Naive thymus-derived CD4-positive, alpha-beta T cell (primary cell): ENCODE results near the gene MIER1. TPM values are rescaled to one million over a fixed set of nuclear protein-coding genes. Genes with fewer than 3 reads are reported as not detected.
"Not testable (repeated sequence)": the region's sequence is repeated elsewhere in the genome, so short reads cannot be mapped to it uniquely, and the experiment has no call there.

Experiments
- ATAC-seq: fragments of 150-1000 bp; cut with Tn5 transposase; 2 replicates; pipeline ENCODE4 v1.10.0; 2021; ENCODE audit warnings: mild to moderate bottlenecking, moderate library complexity
- CTCF ChIA-PET: fragments of 350-600 bp; sonication (Branson Sonifier 250); formaldehyde crosslinking; loops from one replicate; lab custom pipeline; 2021; ENCODE audit warnings: antibody characterized with exemption; lab: Charles Lee
- POLR2A ChIA-PET: fragments of 350-600 bp; sonication (Branson Sonifier 250); formaldehyde crosslinking; loops from one replicate; lab custom pipeline; 2021; ENCODE audit warnings: antibody characterized with exemption, inconsistent platforms; lab: Charles Lee
- DNase-seq, 9 donors: peaks; one replicate each; pipeline versions ENCODE4 v3.0.0 to v3.0.0-alpha.2; 2020 to 2022; ENCODE audit warnings: mixed read lengths in 1 of 9
- H3K27ac ChIP-seq: one replicate; pipeline ENCODE4 v1.7.0; 2013; ENCODE audit warnings: mild to moderate bottlenecking, low read depth, low read length, moderate library complexity
- H3K27me3 ChIP-seq, 2 donors: one replicate each; pipeline ENCODE4 v1.7.0; 2013; ENCODE audit warnings: low read length in 2 of 2, mild to moderate bottlenecking in 2 of 2, moderate library complexity in 2 of 2; ENCODE audit not compliant: control insufficient read depth in 2 of 2, insufficient read depth in 2 of 2
- H3K36me3 ChIP-seq, 3 experiments: 1 replicate in 2 of 3; 2 replicates in 1 of 3; pipeline ENCODE4 v1.7.0; 2013; ENCODE audit warnings: low read length in 3 of 3, mild to moderate bottlenecking in 3 of 3, moderate library complexity in 1 of 3; ENCODE audit not compliant: insufficient read depth in 3 of 3, control insufficient read depth in 2 of 3
- H3K4me1 ChIP-seq, 2 donors: one replicate each; pipeline ENCODE4 v1.7.0; 2013; ENCODE audit warnings: low read length in 2 of 2, mild to moderate bottlenecking in 2 of 2, moderate library complexity in 1 of 2; ENCODE audit not compliant: control insufficient read depth in 2 of 2, insufficient read depth in 2 of 2
- H3K4me3 ChIP-seq: 2 replicates; pipeline ENCODE4 v1.7.0; 2013; ENCODE audit warnings: mild to moderate bottlenecking, low read length
- H3K9me3 ChIP-seq, 3 experiments: 1 replicate in 2 of 3; 2 replicates in 1 of 3; pipeline ENCODE4 v1.7.0; 2013; ENCODE audit warnings: low read length in 3 of 3; ENCODE audit not compliant: control insufficient read depth in 2 of 3
- H3K27ac Mint-ChIP-seq, 9 donors: one replicate each; pipeline ENCODE4 v1.8.0; 2020 to 2022; ENCODE audit warnings: mixed read lengths in 9 of 9, mild to moderate bottlenecking in 8 of 9, moderate library complexity in 5 of 9, inconsistent platforms in 2 of 9
- H3K27me3 Mint-ChIP-seq, 5 donors: one replicate each; pipeline ENCODE4 v1.8.0; 2021 to 2022; ENCODE audit warnings: mixed read lengths in 5 of 5, mild to moderate bottlenecking in 1 of 5
- H3K36me3 Mint-ChIP-seq, 5 donors: one replicate each; pipeline ENCODE4 v1.8.0; 2020 to 2022; ENCODE audit warnings: mixed read lengths in 5 of 5, mild to moderate bottlenecking in 3 of 5, inconsistent platforms in 1 of 5
- H3K4me1 Mint-ChIP-seq, 7 donors: one replicate each; pipeline ENCODE4 v1.8.0; 2020 to 2022; ENCODE audit warnings: mixed read lengths in 7 of 7, mild to moderate bottlenecking in 3 of 7, inconsistent platforms in 1 of 7
- H3K4me3 Mint-ChIP-seq, 10 donors: one replicate each; pipeline ENCODE4 v1.8.0; 2020 to 2022; ENCODE audit warnings: mild to moderate bottlenecking in 10 of 10, mixed read lengths in 10 of 10, moderate library complexity in 6 of 10, inconsistent platforms in 2 of 10
- H3K9me3 Mint-ChIP-seq, 11 donors: one replicate each; pipeline ENCODE4 v1.8.0; 2020 to 2022; ENCODE audit warnings: mixed read lengths in 11 of 11, mild to moderate bottlenecking in 4 of 11, inconsistent platforms in 1 of 11, moderate library complexity in 1 of 11
- intact Hi-C, 2 donors: fragments of 100-400 bp; cut with micrococcal nuclease; formaldehyde crosslinking; loops; one replicate each; pipeline ENCODE4 v1.15.1; 2023
- polyA plus RNA-seq, 2 donors: library from polyadenylated mRNA; unstranded; fragments of 300-500 nt; fragmentation: Illumina TruSeq; gene quantifications; one replicate each; pipeline ENCODE4 v1.2.3, GENCODE V29; 2021
- total RNA-seq, 6 experiments: library from RNA in 5 of 6; stranded (reverse) in 5 of 6; gene quantifications; 1 replicate in 5 of 6; 2 replicates in 1 of 6; pipeline ENCODE4 v1.2.3 and lab custom pipeline; 2021 to 2026

Gene MIER1
- total and polyA plus RNA-seq, 7 experiments from 2014 or later = 35.8 to 73.6 (median 68.5) TPM

DNA sequence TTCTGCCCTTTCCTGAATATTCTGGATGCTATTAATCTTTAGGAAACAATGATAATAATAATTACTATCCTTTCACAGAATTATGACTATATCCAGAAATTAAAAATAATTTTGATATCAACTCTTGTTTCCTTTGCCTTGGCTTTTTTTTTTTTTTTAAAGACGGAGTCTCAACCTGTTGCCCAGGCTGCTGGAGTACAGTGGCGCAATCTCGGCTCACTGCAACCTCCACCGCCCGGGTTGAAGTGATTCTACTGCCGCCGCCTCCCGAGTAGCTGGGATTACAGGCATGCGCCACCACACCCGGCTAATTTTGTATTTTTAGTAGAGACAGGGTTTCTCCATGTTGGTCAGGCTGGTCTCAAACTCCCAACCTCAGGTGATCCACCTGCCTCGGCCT is 54.8 kb downstream of the MIER1 start:
- H3K9me3 ChIP-seq, H3K27me3 Mint-ChIP-seq, H3K27me3 ChIP-seq, H3K4me3 ChIP-seq, ATAC-seq, H3K4me3 Mint-ChIP-seq, POLR2A ChIA-PET, DNase-seq, H3K9me3 Mint-ChIP-seq, H3K4me1 ChIP-seq: not testable (repeated sequence)
- Mint-ChIP-seq H3K36me3 (peaks cover 9 to 39% (median 20%) of the 10 kb centered on the region in 5 donors), H3K4me1 (peaks cover 6 to 48% (median 36%) of the 10 kb centered on the region in 7 donors), H3K27ac (peak overlapping the region in 5 of 9 donors; percentile 46 to 93 (median 71))
- intact Hi-C loops = loop anchor here (2.0 to 5.0 kb wide), 8 partner anchors 13 to 453 kb away; partner anchors contain the start of genes SLC35D1 (in 2 of the 2) and SERBP1 (in 1 of the 2)
- Histone ChIP-seq H3K36me3 (peaks cover 20 to 38% (median 33%) of the 10 kb centered on the region in 3 experiments), H3K27ac (peak overlapping the region; percentile 8)
- CTCF ChIA-PET = interaction anchor here (0.8 to 2.5 kb wide), 3 partner anchors 12 to 170 kb away, joined by 3 to 8 read pairs (median 3); no protein-coding TSS in a partner anchor

DNA sequence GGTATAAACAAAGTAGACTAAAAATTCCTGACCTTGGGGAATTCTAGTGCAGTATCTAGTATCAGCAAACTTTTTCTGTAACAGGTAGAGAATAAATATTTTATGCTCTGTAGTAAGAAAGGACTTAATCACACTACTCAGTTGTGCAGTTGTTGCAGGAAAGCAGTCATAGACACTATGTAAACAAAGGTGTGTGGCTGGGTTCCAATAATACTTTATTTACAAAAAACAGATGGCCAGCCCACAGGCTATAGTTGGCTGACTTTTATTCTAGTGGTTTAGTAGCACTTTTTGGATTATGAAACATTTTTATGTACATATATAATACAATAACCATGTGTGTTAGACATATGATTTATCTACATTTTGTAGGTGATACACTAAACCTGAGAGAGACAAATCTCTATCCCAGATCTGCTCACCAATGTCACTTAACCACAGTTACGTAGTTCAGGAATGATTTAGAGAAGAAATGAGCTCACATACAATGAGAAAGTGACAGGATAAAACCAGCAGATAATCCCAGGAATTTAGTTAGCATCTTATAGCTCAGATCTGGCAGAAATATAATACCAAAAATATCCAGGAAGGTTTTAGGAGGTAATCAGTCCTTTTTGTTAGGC is 56.1 kb downstream of the MIER1 start:
- ATAC-seq = no peak
- no peaks in the 10 kb centered on the region for H3K9me3 Mint-ChIP-seq
- H3K4me1 ChIP-seq = peaks cover 0 to 8% of the 10 kb centered on the region in 2 donors
- peak overlapping the region; percentile 64 to 84 (median 80) for H3K4me3 Mint-ChIP-seq
- no peaks in the 10 kb centered on the region for H3K27me3 Mint-ChIP-seq
- intact Hi-C loops = loop anchor here (1.0 to 5.0 kb wide), 10 partner anchors 11 to 451 kb away; partner anchors contain the start of genes SLC35D1 (in 2 of the 2) and SERBP1 (in 1 of the 2)
- no peak for DNase-seq
- H3K36me3 ChIP-seq = peaks cover 22 to 35% (median 28%) of the 10 kb centered on the region in 3 experiments
- CTCF ChIA-PET = interaction anchor here (0.6 to 1.6 kb wide), 9 partner anchors 14 to 256 kb away, joined by 3 to 6 read pairs (median 3); partner anchors contain the start of gene SLC35D1
- peak overlapping the region; percentile 78 for H3K27ac ChIP-seq
- POLR2A ChIA-PET = interaction anchor here (1.2 to 1.7 kb wide), 2 partner anchors 9 to 56 kb away, joined by 5 to 8 read pairs; partner anchors contain the start of genes DNAI4 and MIER1
- H3K27ac Mint-ChIP-seq = peak overlapping the region; percentile 70 to 94 (median 92)
- no peaks in the 10 kb centered on the region for H3K27me3 ChIP-seq
- peaks cover 6 to 48% (median 37%) of the 10 kb centered on the region in 7 donors for H3K4me1 Mint-ChIP-seq
- peaks cover 9 to 32% (median 18%) of the 10 kb centered on the region in 5 donors for H3K36me3 Mint-ChIP-seq
- H3K4me3 ChIP-seq = peak overlapping the region; percentile 22
- no peaks in the 10 kb centered on the region for H3K9me3 ChIP-seq

DNA sequence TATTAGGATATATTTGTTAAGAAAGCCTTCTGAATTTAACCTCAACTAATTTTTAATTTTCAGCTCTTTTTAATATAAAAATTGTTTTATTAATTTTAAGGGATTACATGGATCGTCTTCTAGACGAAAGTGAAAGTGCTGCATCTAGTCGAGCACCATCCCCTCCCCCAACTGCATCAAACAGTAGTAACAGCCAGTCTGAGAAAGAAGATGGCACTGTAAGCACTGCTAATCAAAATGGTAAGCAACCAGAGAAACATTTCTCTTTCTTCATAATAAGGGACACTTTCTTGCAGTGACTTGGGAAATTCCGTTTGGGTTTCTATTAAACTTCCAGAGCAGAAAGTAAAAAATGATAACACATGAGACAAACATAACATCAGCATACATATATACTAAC is 56.9 kb downstream of the MIER1 start:
- intact Hi-C loops = loop anchor here (1.0 to 5.0 kb wide), 12 partner anchors 11 to 451 kb away; partner anchors contain the start of genes SLC35D1 (in 2 of the 2) and SERBP1 (in 1 of the 2)
- peak in 7 of 9 donors; percentile 52 to 78 (median 69) for DNase-seq
- H3K4me1 Mint-ChIP-seq = peaks cover 6 to 48% (median 37%) of the 10 kb centered on the region in 7 donors
- Histone ChIP-seq H3K27me3 (no peaks in the 10 kb centered on the region), H3K27ac (peak overlapping the region; percentile 78), H3K4me1 (peaks cover 0 to 8% of the 10 kb centered on the region in 2 donors), H3K9me3 (no peaks in the 10 kb centered on the region), H3K4me3 (peak overlapping the region; percentile 22), H3K36me3 (peaks cover 20 to 37% (median 25%) of the 10 kb centered on the region in 3 experiments)
- ATAC-seq = peak; percentile 93
- H3K27me3 Mint-ChIP-seq = no peaks in the 10 kb centered on the region
- ChIA-PET CTCF (interaction anchor here (0.6 to 1.6 kb wide), 9 partner anchors 13 to 256 kb away, joined by 3 to 6 read pairs (median 3); partner anchors contain the start of gene SLC35D1), POLR2A (interaction anchor here (1.2 to 1.7 kb wide), 2 partner anchors 8 to 57 kb away, joined by 5 to 8 read pairs; partner anchors contain the start of genes DNAI4 and MIER1)
- peak overlapping the region; percentile 83 to 94 (median 93) for H3K27ac Mint-ChIP-seq
- H3K36me3 Mint-ChIP-seq = peaks cover 9 to 32% (median 20%) of the 10 kb centered on the region in 5 donors
- no peaks in the 10 kb centered on the region for H3K9me3 Mint-ChIP-seq
- H3K4me3 Mint-ChIP-seq = peak overlapping the region; percentile 64 to 84 (median 80)

DNA sequence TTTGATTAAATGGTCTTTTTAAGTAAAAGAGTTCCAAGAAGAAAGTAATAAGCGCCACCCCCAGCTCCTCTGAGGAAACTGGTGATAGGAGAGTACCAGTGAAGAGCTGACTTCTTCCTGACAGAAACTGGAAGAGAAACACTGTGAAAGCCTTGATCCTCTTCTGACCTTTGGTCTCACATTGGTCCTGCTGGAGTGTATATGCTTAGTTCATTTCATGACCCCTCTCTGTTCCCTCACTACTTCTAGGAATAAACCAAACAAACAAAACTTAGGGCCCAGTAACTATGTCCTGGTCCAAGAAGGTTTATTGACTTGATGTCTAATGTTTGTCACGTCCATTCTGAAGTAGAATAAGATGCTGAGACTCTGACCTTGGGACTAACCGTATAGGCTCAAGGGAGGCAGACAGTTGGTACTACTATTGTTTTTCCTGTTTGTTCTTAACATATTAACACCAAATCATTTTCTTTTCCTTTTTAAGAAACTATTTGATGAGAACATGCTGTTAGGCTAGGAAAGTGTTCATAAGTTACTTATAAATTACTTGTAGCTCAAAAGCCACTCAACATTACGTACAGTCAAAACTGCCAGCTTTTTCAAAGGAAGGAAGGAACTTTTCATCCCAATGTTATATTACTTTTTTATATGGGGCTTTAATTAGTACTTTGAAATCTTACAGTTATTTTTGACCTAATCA is 57.9 kb downstream of the MIER1 start:
- ChIA-PET CTCF (interaction anchor here (1.1 kb wide), 1 partner anchor 167 kb away, joined by 3 read pairs; no protein-coding TSS in a partner anchor), POLR2A (interaction anchor here (1.4 kb wide), 1 partner anchor 9 kb away, joined by 3 read pairs; no protein-coding TSS in a partner anchor)
- ATAC-seq (no peak), DNase-seq (no peak)
- Mint-ChIP-seq H3K4me1 (peaks cover 6 to 44% (median 33%) of the 10 kb centered on the region in 7 donors), H3K27me3 (no peaks in the 10 kb centered on the region), H3K4me3 (peak overlapping the region in 1 of 10 donors; percentile 3), H3K27ac (peak overlapping the region in 8 of 9 donors; percentile 22 to 94 (median 85)), H3K36me3 (peaks cover 9 to 31% (median 17%) of the 10 kb centered on the region in 5 donors), H3K9me3 (no peaks in the 10 kb centered on the region)
- Histone ChIP-seq H3K9me3 (no peaks in the 10 kb centered on the region), H3K4me1 (peaks cover 0 to 8% of the 10 kb centered on the region in 2 donors), H3K36me3 (peaks cover 14 to 34% (median 25%) of the 10 kb centered on the region in 3 experiments), H3K4me3 (no peak overlapping the region), H3K27ac (no peak overlapping the region), H3K27me3 (no peaks in the 10 kb centered on the region)
- intact Hi-C loops = loop anchor here (2.0 to 5.0 kb wide), 8 partner anchors 14 to 450 kb away; partner anchors contain the start of genes SLC35D1 (in 2 of the 2) and SERBP1 (in 1 of the 2)

DNA sequence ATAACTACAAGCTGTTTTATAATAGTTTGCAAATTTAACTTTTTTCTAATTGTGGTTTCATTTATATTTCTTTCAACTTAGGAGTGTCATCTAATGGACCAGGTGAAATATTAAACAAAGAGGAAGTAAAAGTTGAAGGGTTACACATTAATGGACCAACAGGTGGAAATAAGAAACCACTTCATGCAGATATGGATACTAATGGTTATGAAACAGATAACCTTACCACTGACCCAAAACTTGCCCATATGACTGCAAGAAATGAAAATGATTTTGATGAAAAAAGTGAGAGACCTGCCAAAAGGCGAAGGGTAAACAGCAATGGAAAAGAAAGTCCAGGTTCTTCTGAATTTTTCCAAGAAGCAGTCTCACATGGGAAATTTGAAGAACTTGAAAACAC is 59.7 kb downstream of the MIER1 start:
- Histone ChIP-seq H3K4me1 (peaks cover 0 to 8% of the 10 kb centered on the region in 2 donors), H3K27me3 (no peaks in the 10 kb centered on the region), H3K27ac (no peak overlapping the region), H3K36me3 (peaks cover 10 to 31% (median 25%) of the 10 kb centered on the region in 3 experiments), H3K4me3 (no peak overlapping the region), H3K9me3 (no peaks in the 10 kb centered on the region)
- intact Hi-C loops = loop anchor here (5.0 kb wide), 6 partner anchors 68 to 448 kb away; partner anchors contain the start of genes SLC35D1 (in 2 of the 2) and SERBP1 (in 1 of the 2)
- POLR2A ChIA-PET = interaction anchor here (0.8 to 1.4 kb wide), 4 partner anchors 10 to 167 kb away, joined by 3 to 4 read pairs (median 3); no protein-coding TSS in a partner anchor
- peak overlapping the region in 7 of 9 donors; percentile 12 to 79 (median 60) for H3K27ac Mint-ChIP-seq
- CTCF ChIA-PET = interaction anchor here (0.5 kb wide), 1 partner anchor 30 kb away, joined by 3 read pairs; no protein-coding TSS in a partner anchor
- H3K36me3 Mint-ChIP-seq = peaks cover 13 to 35% (median 13%) of the 10 kb centered on the region in 5 donors
- no peak for ATAC-seq
- no peak for DNase-seq
- no peaks in the 10 kb centered on the region for H3K27me3 Mint-ChIP-seq
- no peak overlapping the region for H3K4me3 Mint-ChIP-seq
- peaks cover 3 to 37% (median 28%) of the 10 kb centered on the region in 7 donors for H3K4me1 Mint-ChIP-seq
- no peaks in the 10 kb centered on the region for H3K9me3 Mint-ChIP-seq
